OCI-M1 (cell line): Measurements from ENCODE around the gene AGAP2.

Experiments
- DNase-seq: peaks from one replicate; lab custom pipeline; 2025; lab: John Stamatoyannopoulos, UW

The AGAP2 gene

DNA sequence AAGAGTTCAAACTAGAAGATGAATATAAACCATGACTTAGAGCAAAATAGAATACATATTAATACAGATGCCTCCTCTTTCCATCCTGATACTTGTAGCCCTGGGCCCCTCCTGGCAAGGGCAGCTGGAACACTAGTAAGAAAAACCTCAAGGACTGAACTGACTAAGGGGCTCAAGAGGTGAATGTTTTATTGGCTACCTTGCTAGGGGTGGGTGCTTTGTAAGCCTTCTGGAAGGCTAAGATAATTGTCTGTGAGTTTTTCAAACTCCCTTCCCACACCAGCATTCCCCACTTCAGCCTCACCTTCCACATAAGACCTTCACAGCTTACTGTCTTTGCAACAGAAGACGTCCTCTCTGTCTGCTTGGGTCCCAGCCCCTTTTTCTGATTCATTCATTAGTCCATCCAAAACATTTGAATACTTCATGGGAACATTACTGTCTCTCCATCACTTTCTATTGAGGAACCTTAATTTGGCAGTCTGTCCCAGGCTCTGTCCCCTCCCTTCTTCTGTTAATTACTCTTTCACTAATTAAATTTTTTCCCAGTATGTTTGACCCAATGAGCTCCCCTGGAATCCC is 15.3 kb upstream of the AGAP2 start:
- peak; percentile 51 for DNase-seq

DNA sequence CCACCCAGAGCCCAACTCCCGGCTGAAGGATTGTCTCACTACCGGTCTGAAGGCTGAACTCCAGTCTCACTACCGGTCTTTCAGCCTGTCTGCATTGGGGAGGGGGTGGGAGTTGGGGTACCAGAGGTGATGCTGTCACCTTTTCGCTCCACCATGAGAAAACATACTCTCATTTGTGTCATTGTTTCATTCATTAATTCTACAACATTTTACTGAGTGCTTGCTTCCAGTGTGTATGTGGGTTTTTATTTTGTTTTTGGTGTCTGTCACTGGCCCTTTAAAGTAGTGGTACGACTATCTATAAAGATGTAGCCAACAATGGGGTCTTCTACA is 14.1 kb upstream of the AGAP2 start:
- no peak for DNase-seq

DNA sequence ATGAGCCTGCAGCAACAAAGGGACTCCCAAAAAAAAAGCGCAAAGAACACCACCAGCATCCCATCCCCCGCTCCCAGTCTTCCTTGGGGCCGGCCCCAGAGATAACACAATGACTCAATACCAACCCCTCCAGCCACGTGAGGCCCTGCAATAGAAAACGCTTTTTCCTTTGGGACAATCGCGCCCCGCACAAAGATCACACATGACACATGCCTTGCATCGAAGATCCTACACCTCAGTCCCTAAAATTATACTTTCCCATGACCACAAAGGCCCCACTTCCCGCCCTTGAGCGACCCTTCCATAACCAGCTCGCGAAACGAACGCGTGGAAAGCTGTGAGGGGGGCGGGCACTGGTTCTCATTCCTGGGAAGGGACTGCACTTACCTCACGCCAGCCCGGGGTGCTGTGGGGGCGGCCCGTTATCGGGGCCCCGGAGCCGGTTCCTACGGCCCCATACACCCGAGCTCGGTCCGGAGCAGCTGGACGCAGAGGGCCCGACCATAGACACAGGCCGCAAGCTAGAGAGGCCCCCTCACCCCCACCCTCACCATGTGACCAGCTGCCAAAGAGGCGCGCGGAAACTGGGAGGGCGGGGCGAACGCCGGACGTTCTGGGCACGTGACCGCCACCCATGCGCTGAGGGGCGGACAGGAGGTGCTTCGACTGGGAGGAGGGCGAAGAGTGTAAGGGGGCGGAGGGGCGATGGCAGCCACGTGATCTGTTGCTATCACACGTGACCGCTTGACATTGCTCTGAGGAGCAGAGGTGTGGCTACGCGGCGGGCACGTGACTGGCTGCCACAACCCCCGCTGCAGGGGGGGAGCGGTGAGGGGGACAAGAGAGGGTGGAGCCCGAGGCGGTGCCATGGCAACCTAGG is 13.5 kb upstream of the AGAP2 start, which contains the start of gene CDK4:
CDK4 (minus strand) TSS at position 523 of the 880 bp plus-strand sequence. CDS start 593 bp downstream, outside the sequence.
- DNase-seq = peak; percentile 100

DNA sequence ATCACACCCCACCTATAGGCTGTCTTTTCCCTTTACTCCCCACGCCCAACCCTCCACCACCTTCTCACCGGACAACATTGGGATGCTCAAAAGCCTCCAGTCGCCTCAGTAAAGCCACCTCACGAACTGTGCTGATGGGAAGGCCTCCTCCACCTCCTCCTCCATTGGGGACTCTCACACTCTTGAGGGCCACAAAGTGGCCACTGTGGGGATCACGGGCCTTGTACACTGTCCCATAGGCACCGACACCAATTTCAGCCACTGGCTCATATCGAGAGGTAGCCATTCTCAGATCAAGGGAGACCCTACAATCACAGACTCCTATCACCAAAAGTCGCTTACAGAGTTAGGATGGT is 12.9 kb upstream of the AGAP2 start:
- no peak for DNase-seq

DNA sequence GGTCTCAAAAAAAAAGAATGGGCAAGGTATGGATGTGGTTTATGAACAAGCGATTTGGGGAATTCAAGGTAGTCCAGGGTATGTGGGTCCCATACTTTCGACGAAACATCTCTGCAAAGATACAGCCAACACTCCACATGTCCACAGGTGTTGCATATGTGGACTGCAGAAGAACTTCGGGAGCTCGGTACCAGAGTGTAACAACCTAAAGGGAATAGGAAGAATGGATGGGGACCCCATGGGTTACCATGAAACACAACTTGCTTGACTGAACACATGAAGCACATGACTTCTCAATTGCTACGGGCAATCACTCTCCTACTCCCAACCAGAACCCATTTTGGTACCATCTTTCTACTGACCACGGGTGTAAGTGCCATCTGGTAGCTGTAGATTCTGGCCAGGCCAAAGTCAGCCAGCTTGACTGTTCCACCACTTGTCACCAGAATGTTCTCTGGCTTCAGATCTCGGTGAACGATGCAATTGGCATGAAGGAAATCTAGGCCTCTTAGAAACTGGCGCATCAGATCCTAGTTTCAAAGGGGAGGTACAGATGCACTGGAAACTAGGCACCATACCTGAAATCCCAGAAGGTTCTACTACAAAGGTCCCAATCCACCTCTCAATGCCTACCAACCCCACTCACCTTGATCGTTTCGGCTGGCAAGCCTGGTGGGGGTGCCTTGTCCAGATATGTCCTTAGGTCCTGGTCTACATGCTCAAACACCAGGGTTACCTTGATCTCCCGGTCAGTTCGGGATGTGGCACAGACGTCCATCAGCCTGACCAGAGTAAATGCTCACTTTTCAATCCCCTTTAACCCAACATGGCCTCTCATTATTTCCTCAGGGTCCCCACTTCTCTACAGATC is 12.3 kb upstream of the AGAP2 start:
- no peak for DNase-seq

DNA sequence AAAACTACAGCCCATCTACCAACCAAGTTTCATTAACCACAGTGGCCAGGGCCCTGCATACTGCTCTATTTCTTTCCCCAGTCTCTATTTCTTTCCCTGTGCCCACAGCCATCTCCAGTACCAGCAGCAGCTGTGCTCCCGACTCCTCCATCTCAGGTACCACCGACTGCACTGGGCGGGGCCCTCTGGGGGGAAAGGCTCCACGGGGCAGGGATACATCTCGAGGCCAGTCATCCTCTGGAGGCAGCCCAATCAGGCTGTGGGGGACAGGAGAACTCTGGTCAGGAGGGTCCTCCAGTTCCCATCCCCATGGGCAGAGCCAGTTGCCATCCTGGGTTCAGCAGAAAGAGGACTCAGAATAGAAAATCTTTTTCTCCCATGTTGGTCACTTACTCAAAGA is 10.5 kb upstream of the AGAP2 start:
- no peak for DNase-seq

DNA sequence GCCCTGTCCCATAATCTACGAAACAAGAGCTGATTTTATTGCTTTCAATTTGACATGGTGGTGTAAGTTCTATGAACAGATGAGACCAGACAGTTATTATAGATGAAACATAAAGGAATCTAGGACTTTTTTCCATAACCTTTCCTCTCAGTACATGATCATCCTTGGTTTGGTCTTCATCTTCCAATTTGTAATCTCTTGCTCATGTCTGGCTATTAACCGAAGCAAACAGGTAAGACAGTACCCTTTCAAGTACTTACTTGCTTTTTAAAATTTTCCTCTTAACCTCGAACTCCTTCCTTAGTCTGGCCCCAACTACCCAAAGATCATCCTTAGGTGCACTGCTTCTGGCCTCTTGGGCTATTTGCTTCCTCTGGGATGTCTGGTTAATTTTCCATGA is 7.5 kb upstream of the AGAP2 start:
- DNase-seq = peak; percentile 44

DNA sequence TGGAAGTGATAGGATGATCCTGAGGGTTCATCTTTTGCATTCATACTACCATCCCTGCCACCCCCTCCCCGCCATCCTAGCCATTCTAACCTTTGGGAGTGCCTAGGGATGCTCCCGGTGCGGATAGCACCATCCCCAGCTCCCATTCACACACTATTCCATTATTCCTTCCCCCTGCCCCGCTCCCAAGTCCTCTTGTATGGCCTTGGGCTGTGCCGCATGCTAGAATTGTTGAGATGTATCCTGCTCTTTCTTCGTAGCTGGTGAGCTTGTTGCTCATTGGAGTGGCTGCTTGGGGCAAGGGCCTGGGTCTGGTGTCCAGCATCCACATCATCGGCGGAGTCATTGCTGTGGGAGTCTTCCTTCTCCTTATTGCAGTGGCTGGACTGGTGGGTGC is 6.9 kb upstream of the AGAP2 start:
- DNase-seq = peak; percentile 59

DNA sequence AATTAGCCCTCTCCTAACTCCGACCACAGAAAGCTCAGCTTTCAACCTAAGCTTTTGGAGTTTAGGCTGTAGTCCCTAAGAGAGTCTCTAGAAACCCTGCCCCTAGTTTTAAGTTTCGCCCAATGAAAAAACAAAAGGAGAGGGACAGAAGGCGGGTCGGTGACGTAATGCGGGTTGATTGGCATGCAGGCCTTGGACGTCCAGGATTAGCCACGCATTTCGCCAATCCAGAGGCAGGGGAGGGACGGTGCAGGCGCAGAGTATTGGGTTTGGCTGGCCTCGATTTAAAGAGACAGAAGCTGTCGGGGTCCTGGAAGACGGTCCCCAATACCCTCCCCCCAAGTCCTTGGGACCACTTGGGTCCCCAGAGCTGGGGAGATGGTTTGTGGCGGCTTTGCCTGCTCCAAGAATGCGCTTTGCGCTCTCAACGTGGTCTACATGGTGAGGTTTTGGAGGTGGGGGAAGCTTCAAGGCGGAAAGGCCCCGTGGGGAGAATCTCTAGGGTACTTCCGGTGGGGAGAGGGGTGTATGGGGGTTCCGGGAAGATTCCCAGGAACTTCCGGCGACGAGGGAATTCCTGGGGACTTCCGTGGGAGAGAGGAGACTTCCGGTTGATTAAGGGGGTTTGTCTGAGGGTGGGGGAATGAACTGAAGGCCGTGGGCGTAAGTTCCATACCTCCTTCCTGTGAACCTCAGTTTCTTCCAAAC is 6.4 kb upstream of the AGAP2 start, which contains the start of gene TSPAN31:
TSPAN31 (plus strand) TSS at position 263 of the 708 bp plus-strand sequence; CDS start at position 379, 116 bp downstream.
- DNase-seq = peak; percentile 99

DNA sequence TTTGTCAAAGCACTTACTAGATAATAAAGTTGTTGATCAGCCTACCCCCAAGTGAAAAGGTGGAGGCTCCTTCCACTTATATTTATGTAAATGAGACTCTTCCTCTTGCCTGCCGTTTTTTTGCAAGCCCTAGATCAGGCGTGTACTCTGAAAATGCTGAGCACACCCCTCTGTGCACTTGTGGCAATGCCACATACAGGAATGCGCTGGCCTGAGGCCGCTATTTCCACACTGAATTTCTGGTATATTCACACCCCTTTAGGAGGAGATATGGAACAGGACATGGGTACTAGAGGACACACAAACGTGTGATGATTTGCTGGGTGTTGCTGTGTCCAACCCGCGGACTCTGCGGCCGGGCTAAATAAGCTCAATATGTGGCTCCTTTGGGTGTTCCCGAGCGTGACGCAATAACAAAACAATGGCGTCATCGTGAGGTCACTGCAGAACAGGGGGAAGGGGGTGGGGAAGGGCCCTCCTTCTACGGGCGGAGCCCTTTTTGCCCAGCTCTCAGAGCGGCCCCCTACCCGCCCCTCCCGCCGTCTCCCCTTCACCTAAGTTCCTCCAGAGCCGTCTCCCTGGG is 5.7 kb upstream of the AGAP2 start:
- peak; percentile 97 for DNase-seq

DNA sequence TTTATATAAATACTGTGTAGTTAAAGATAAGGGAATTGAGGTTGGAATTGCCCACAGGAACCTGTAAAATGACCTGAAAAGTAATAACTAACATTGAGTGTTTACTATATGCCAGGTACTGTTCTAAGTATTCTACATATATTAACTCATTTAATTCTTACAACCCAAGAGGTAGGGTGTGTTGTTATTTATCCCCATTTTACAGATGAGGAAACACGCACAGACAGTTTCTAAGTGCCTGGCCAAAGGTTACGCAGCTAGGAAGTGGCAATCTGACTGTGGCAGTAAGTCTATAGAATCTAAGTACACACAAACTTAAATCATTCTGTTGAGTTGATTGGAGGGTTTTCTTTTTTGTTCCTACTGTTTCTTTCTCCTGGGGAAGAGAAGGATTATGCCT is 5.2 kb upstream of the AGAP2 start:
- DNase-seq = peak; percentile 55

DNA sequence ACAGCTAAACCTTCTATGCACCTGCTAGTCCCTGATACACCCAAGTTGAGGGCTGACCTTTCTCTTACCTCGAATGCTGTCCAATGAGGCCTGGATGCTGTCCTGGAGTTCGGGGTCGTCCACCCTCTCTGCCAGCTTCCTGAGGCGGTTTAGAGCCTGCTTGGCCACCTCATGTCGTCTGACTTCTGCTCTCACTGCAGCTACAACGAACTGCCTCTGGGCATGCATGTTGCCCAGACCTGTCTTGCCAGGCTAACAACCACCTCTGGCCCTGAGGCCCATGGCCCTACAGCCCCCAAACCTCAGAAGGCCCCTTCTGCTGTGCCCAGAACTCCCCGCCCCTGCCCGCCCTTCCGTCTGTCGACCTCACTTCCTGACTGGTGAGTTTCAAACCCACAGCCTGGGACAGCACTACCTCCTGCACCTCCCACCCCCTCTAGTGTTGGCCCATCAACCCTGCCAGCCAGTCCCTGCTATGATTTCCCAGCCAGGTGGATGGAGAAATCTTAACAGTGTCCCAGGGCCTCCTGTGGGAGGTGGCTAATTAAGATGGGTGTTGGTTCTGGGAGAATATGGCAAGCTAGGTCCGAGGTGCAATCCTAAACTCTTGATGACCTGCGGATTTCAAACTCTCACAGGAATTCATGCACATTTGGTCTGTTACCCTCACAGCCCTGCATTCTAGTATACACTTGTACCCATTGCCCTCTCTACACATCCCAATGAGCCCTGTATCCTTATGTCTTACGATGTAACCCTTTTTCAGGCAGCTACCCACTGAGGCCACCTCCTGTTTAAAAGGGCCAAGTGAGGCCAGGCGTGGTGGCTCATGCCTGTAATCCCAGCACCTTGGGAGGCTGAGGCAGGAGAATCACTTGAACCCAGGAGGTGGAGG is 3.5 kb upstream of the AGAP2 start:
- peak; percentile 78 for DNase-seq

DNA sequence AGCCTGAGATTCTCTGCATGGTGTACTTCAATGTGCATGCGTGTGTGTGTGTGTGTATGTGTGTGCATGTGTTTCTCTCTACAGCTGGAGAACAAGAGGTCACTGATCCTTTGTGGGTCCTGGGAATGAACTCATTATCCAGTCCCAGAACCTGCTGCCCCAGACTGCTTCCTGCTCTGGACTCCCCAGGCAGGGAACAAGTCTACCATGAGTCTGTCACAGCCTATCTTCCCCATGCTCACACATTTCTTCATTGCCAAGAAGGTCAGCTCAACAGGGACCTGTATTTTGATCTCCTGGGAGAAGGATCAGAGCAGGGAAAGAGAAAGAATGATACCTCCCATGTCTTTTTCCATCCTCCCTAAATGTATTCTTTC is 2.9 kb upstream of the AGAP2 start:
- peak; percentile 41 for DNase-seq

DNA sequence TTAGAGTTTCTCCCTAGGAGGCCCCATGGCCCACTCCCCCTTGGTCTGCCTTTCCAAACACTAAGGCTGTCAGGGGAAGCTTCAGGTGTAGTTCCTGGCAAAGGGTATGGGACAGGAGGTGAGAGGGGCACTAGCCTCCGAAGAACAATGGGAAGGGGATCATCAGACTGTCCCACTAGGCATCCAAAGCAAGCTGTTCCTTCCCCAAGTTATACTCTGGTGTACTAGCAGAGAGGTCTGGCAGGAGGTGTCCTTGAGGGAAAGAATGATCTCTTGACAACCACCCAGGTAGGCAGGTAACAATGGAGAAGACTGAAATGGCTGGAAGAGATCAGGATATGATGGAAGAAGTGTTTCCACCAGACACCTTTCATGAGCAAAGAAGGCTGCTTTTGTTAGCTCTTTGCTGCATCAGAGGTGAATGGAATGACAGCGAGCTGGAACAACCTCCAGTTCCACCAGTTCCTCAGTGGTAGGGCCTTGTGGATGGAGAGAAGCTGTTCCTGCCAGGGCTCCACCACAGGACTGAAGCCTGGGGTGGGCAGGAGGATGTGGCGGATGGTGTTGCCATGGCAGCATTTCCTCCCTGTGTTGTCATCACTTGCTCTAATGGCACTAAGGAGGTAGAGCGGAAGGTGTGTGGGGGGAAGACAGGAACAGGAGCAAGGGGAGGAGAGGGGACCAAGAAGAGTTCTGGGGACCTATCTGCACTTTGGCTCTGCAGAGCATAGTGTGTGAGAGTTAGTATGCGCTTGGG is 2.3 kb upstream of the AGAP2 start:
- DNase-seq = no peak

DNA sequence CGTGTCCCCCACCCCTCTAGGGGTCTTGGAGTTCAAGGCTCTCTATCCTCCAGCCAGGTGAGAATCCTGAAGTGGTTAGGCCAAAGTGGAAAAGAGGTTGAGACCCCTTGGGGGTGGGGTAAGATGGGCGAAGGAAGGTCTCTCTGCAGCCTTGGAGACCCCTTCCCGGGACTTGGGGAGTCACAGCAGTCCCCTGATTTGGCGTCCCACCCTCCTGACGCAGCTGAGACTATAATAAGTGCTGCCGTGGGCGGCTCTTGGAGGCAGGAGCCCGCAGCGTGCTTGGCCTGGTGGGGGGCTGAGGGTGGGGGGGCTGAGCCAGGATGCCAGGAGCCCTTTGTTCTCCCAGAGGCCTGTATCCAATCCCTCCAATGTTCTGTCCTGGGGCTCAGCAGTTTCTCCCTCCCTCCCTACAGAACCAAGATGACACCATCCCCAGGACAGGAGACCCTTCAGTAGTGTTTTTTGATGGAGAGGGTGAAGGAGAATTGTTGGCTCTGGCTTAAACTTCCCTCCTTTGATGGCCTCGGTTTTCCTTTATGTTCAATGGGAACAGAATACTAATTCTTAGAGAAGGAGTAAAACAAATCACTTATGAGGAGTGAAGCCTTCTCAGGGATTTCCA is 1.5 kb upstream of the AGAP2 start:
- no peak for DNase-seq

DNA sequence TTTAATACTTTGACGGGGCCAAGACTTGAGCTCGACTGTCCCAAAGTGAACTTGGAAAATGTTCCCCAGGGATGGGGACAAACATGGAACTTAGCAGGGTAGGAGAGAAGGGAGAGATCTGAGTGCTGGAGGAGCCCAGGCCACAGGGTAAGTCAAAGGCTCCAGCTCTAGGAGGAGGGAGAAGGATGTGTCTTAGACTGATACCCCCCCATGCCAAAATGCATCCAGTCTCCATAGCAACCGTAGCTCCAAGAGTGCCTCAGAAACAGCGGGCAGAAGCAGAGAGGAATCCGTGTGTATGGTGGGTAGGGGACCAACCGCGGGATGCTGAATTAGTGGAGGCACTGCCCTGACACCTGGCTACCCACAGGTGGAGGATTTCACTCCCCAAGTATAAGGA is 845 bp upstream of the AGAP2 start:
- no peak for DNase-seq

DNA sequence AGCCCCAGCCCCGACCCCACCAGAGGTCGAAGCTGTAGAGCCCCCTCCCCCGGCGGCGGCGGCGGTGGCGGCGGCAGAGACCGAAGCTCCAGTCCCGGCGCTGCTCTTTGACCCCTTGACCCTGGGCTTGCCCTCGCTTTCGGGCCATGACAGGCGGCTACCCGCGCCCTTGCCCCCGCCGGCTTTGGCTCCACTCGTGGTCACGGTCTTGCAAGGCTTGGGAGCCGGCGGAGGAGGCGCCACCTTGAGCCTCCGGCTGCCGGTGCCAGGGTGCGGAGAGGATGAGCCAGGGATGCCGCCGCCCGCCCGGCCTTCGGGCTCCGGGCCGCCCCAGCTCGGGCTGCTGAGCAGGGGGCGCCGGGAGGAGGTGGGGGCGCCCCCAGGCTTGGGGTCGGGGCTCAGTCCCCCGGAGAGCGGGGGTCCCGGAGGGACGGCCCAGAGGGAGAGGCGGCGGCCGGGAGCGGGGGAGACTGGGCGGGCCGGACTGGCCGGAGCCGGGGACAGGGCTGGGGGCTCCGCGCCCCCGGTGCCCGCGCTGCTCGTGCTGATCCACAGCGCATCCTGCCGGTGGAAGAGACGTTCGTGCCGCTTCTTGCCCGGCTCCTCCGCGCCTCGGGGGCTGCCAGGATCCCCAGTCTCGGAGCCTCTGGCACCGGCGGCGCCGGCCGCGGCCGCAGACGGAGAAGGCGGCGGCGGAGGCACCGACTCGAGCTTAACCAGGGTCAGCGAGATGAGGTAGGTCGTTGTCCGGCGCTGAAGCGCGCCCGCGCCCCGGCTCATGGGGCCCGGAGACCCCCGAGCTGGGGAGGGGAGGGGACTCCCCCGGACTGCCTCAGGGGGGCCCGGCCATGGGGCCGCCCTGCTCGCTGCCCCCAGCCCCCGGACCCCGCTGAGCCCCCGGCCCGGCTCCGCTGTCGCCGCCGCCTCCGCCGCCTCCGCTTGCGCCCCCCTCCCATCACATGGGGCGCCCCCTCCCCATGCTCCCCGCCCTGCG is 778 bp downstream of the AGAP2 start:
- DNase-seq = no peak
